Keratinocyte (primary cell): Measurements from ENCODE around the gene DLG2.

Experiments
- EZH2 ChIP-seq: IDR thresholded peaks from one replicate; pipeline ENCODE4 v1.6.1; 2012; ENCODE audit warnings: inconsistent platforms, mild to moderate bottlenecking, low read length, moderate library complexity
- TF ChIP-seq, protein P1 (sequence below), 3 experiments: IDR thresholded peaks in 1 of 3; conservative IDR thresholded peaks in 1 of 3; optimal IDR thresholded peaks in 1 of 3; 2 replicates in 2 of 3; 3 replicates in 1 of 3; pipeline versions ENCODE3 to v1.5.1; 2011; ENCODE audit warnings: low read length in 3 of 3, mild to moderate bottlenecking in 3 of 3, moderate library complexity in 2 of 3, control low read depth in 1 of 3, inconsistent platforms in 1 of 3; ENCODE audit not compliant: insufficient read depth in 2 of 3; ENCODE audit errors: extremely low read depth in 1 of 3

DNA sequence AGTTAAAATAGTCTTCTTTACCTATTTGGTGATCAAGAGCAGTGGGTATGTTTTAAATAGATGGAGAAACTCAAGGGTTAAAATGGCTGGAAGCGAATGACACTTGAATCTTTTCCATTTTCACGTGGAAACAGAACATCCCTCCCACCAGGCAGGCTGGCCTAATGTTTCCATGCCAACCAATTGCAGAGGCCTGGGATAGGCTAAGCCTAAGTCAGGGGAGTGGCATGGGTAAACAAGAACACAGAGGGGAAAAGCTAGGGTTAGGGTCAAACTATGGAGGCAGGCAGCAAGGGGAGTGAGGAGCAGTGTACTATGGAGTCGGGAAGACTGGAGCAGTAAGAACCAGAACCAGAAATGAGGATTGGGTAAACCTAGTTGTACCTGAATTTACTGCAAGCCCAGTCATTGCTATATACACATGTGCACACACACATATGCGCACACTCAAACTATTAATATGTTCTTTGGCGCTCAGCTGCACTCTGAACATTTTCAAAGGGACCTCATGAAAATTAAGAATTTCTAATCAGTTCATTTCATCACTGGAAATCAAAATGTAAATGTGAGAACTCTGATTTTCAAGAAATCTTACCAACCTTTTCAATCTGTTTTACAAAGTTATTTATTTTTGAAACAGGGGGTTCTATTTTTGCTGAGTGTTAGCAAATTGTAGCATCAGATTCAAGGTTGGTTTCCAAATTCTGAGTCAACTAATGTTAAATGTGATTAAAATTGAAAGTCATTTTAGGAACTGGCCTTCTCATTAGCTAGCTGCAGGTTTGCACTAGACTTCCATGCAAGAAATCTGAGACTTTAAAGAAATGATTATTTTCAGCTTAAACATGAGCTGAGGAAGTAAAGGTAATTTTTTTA lies 2014.0 kb downstream of the DLG2 start:
- TF ChIP-seq, protein P1, sequence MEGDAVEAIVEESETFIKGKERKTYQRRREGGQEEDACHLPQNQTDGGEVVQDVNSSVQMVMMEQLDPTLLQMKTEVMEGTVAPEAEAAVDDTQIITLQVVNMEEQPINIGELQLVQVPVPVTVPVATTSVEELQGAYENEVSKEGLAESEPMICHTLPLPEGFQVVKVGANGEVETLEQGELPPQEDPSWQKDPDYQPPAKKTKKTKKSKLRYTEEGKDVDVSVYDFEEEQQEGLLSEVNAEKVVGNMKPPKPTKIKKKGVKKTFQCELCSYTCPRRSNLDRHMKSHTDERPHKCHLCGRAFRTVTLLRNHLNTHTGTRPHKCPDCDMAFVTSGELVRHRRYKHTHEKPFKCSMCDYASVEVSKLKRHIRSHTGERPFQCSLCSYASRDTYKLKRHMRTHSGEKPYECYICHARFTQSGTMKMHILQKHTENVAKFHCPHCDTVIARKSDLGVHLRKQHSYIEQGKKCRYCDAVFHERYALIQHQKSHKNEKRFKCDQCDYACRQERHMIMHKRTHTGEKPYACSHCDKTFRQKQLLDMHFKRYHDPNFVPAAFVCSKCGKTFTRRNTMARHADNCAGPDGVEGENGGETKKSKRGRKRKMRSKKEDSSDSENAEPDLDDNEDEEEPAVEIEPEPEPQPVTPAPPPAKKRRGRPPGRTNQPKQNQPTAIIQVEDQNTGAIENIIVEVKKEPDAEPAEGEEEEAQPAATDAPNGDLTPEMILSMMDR (optimal IDR thresholded peaks at IDR 0.05 in 1 of 3, IDR thresholded peaks at IDR 0.05 in 1 of 3, conservative IDR thresholded peaks at IDR 0.05 in 1 of 3; ENCODE audit: extremely low read depth in 1 of 3, insufficient read depth in 2 of 3, low read length in 3 of 3), result no peak
- no peak for TF ChIP-seq EZH2
